WTC11 (cell line): ENCODE measurements around the gene STAG1. TPM values are rescaled to one million over a fixed set of nuclear protein-coding genes. Genes with fewer than 3 reads are reported as not detected.
A peak's percentile ranks its signal among the peaks of the same experiment; 100 is the strongest.

Source experiments
- ATAC-seq: fragments of 200-7000 bp; cut with Tn5 transposase; 2 replicates; pipeline ENCODE4 v1.10.0; 2021; ENCODE audit warnings: mild to moderate bottlenecking, moderate library complexity
- CTCF ChIA-PET: fragments of 300-600 bp; sonication (Branson Sonifier 250); formaldehyde crosslinking; loops from one replicate; lab custom pipeline; 2021; ENCODE audit warnings: antibody characterized with exemption; lab: Charles Lee
- POLR2A ChIA-PET: fragments of 350-600 bp; sonication (Branson Sonifier 250); formaldehyde crosslinking; loops from one replicate; lab custom pipeline; 2021; ENCODE audit warnings: antibody characterized with exemption; lab: Charles Lee
- DNase-seq: peaks from one replicate; pipeline ENCODE4 v3.0.0; 2021; ENCODE audit warnings: low spot score
- H3K27ac Mint-ChIP-seq: 2 replicates; pipeline ENCODE4 v1.8.0; 2021; ENCODE audit warnings: mixed read lengths
- H3K27me3 Mint-ChIP-seq: 2 replicates; pipeline ENCODE4 v1.8.0; 2021; ENCODE audit warnings: low read depth, mild to moderate bottlenecking, moderate library complexity, mixed read lengths
- H3K36me3 Mint-ChIP-seq: 2 replicates; pipeline ENCODE4 v1.8.0; 2021; ENCODE audit warnings: mixed read lengths
- H3K4me1 Mint-ChIP-seq: 2 replicates; pipeline ENCODE4 v1.8.0; 2022; ENCODE audit warnings: mixed read lengths
- H3K4me3 Mint-ChIP-seq: 2 replicates; pipeline ENCODE4 v1.8.0; 2021; ENCODE audit warnings: mild to moderate bottlenecking, moderate library complexity, mixed read lengths
- H3K9me3 Mint-ChIP-seq: 2 replicates; pipeline ENCODE4 v1.8.0; 2021; ENCODE audit warnings: mixed read lengths
- CREM ChIP-seq: sonication (generic); formaldehyde crosslinking; IDR thresholded peaks from 2 replicates; pipeline ENCODE4 v1.8.1; 2022; ENCODE audit warnings: mild to moderate bottlenecking, missing genetic modification reagents, moderate library complexity
- IRF2 ChIP-seq: sonication (generic); formaldehyde crosslinking; IDR thresholded peaks from 2 replicates; pipeline ENCODE4 v1.8.0; 2022; ENCODE audit warnings: low read depth, missing genetic modification reagents, borderline replicate concordance
- JAZF1 ChIP-seq: fragments of 250-450 bp; sonication (Bioruptor Pico); IDR thresholded peaks from 2 replicates; pipeline ENCODE4 v1.9.0; 2021; ENCODE audit warnings: moderate library complexity, mild to moderate bottlenecking, inconsistent platforms
- NR1H2 ChIP-seq: sonication (generic); formaldehyde crosslinking; IDR thresholded peaks from 2 replicates; pipeline ENCODE4 v1.9.0; 2021; ENCODE audit warnings: mild to moderate bottlenecking, moderate library complexity, missing genetic modification reagents
- OVOL2 ChIP-seq: fragments of 250-450 bp; sonication (Bioruptor Pico); IDR thresholded peaks from 2 replicates; pipeline ENCODE4 v1.9.0; 2021; ENCODE audit warnings: mild to moderate bottlenecking, borderline replicate concordance
- SMAD3 ChIP-seq: sonication (generic); formaldehyde crosslinking; IDR thresholded peaks from 2 replicates; pipeline ENCODE4 v1.8.0; 2022; ENCODE audit warnings: missing genetic modification reagents, mild to moderate bottlenecking, borderline replicate concordance
- ZNF138 ChIP-seq: sonication (generic); formaldehyde crosslinking; conservative IDR thresholded peaks from 2 replicates; pipeline ENCODE4 v1.8.1; 2022; ENCODE audit warnings: mild to moderate bottlenecking, moderate library complexity, missing genetic modification reagents
- total RNA-seq: library from RNA; stranded (reverse); gene quantifications from 3 replicates; pipeline ENCODE4 v1.2.3, GENCODE V29; 2021
- TF ChIP-seq, protein P1 (sequence below): sonication (generic); formaldehyde crosslinking; IDR thresholded peaks from 2 replicates; pipeline ENCODE4 v1.8.1; 2022; ENCODE audit warnings: low read depth, mild to moderate bottlenecking, moderate library complexity, missing genetic modification reagents, borderline replicate concordance
- TF ChIP-seq, protein P2 (sequence below): fragments of 250-450 bp; sonication (Bioruptor Pico); conservative IDR thresholded peaks from 2 replicates; pipeline ENCODE4 v1.9.0; 2021; ENCODE audit warnings: mild to moderate bottlenecking
- TF ChIP-seq, protein P3 (sequence below): sonication (generic); formaldehyde crosslinking; IDR thresholded peaks from 2 replicates; pipeline ENCODE4 v1.8.0; 2023; ENCODE audit warnings: missing genetic modification reagents, mild to moderate bottlenecking, borderline replicate concordance
- TF ChIP-seq, protein P4 (sequence below): fragments of 250-450 bp; sonication (Bioruptor Pico); IDR thresholded peaks from 2 replicates; pipeline ENCODE4 v2.1.2; 2022; ENCODE audit warnings: mild to moderate bottlenecking, moderate library complexity
- TF ChIP-seq, protein P5 (sequence below): sonication (generic); formaldehyde crosslinking; IDR thresholded peaks from 2 replicates; pipeline ENCODE4 v1.8.1; 2022; ENCODE audit warnings: mild to moderate bottlenecking, missing genetic modification reagents, moderate library complexity, borderline replicate concordance
- TF ChIP-seq, protein P6 (sequence below): sonication (generic); formaldehyde crosslinking; IDR thresholded peaks from 2 replicates; pipeline ENCODE4 v1.8.0; 2022; ENCODE audit warnings: missing genetic modification reagents

Gene STAG1
- total RNA-seq, 1 experiment from 2014 or later = 20.7 TPM

DNA sequence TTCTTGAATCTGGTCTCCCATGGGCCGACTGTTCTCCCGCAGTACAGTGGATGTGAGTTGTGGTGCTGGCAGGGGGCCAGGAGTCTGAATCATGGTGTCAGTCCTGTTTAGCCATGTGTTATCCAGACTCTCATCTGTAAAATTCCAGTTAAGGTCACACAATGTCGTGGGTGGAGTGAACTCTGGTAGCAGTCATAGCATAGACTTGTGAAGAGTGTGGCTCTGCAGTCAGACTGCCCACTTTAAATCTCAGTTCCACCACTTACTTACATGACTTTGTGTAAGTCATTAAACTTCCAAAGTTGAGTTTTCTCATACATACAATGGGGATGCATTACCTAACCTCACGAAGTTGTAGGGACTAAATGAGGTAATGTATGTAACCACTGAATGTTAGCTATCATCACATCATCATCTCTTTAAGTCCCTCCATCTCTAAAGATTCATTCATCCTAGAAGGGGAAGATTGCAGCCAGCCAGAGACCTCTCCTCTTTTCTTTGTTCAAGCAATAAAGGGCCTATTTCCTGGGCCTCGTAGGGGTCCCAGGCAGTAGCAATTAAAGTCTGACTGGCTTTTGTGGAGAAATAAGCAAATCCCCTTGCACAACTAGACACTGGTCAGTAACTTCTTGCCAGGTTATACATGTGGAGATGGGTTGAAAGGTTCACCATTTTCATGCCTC, 408.2 kb downstream of the STAG1 start:
- H3K4me1 Mint-ChIP-seq = peaks cover 10% of the 10 kb centered on the region
- no peaks in the 10 kb centered on the region for H3K9me3 Mint-ChIP-seq
- no peak for DNase-seq
- H3K4me3 Mint-ChIP-seq = no peak overlapping the region
- peak; percentile 20 for ATAC-seq
- H3K27ac Mint-ChIP-seq = peak overlapping the region; percentile 8; the same call in 1 of the 2 replicates
- peaks cover 10% of the 10 kb centered on the region for H3K36me3 Mint-ChIP-seq
- POLR2A ChIA-PET = no interaction called here
- H3K27me3 Mint-ChIP-seq = no peaks in the 10 kb centered on the region
- CTCF ChIA-PET = interaction anchor here (1.0 to 1.4 kb wide), 2 partner anchors 8 to 68 kb away, joined by 4 to 5 read pairs; no protein-coding TSS in a partner anchor
- TF ChIP-seq, protein P1, sequence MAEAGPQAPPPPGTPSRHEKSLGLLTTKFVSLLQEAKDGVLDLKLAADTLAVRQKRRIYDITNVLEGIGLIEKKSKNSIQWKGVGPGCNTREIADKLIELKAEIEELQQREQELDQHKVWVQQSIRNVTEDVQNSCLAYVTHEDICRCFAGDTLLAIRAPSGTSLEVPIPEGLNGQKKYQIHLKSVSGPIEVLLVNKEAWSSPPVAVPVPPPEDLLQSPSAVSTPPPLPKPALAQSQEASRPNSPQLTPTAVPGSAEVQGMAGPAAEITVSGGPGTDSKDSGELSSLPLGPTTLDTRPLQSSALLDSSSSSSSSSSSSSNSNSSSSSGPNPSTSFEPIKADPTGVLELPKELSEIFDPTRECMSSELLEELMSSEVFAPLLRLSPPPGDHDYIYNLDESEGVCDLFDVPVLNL (CRISPR knock-in tag) = no peak
- TF ChIP-seq OVOL2 (no peak), CREM (CRISPR knock-in tag) (no peak), IRF2 (no peak), ZNF138 (CRISPR knock-in tag) (no peak), NR1H2 (CRISPR knock-in tag) (no peak), JAZF1 (CRISPR knock-in tag) (no peak), SMAD3 (CRISPR knock-in tag) (no peak)
- TF ChIP-seq, protein P2, sequence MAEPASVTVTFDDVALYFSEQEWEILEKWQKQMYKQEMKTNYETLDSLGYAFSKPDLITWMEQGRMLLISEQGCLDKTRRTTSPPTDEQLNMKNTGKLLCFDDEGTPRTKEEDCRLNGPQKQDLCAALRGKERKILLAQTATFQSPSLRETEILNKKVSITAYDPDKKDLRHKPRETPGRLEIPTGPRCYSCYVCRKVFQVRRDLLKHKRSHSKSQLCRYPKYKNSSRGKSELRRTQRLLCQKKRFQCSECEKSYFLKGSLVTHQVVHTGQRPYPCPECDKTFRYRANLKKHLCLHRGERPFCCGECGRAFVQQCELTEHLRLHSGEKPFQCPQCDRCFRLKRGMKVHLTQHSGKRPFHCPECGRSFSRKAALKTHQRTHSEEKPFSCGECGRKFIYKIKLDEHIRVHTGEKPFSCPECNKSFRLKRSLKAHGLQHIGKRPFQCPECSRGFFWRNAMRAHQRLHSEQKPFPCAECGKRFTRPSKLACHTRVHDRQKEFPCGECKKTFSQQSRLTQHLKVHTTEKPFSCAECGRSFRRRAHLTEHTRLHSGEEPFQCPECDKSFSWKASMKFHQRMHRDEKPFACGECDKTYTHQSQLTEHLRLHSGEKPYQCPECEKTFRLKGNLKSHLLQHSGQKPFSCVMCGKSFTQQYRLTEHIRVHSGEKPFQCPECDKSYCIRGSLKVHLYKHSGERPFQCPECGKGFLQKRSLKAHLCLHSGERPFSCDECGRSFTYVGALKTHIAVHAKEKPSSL (CRISPR knock-in tag) = no peak
- TF ChIP-seq, protein P3, sequence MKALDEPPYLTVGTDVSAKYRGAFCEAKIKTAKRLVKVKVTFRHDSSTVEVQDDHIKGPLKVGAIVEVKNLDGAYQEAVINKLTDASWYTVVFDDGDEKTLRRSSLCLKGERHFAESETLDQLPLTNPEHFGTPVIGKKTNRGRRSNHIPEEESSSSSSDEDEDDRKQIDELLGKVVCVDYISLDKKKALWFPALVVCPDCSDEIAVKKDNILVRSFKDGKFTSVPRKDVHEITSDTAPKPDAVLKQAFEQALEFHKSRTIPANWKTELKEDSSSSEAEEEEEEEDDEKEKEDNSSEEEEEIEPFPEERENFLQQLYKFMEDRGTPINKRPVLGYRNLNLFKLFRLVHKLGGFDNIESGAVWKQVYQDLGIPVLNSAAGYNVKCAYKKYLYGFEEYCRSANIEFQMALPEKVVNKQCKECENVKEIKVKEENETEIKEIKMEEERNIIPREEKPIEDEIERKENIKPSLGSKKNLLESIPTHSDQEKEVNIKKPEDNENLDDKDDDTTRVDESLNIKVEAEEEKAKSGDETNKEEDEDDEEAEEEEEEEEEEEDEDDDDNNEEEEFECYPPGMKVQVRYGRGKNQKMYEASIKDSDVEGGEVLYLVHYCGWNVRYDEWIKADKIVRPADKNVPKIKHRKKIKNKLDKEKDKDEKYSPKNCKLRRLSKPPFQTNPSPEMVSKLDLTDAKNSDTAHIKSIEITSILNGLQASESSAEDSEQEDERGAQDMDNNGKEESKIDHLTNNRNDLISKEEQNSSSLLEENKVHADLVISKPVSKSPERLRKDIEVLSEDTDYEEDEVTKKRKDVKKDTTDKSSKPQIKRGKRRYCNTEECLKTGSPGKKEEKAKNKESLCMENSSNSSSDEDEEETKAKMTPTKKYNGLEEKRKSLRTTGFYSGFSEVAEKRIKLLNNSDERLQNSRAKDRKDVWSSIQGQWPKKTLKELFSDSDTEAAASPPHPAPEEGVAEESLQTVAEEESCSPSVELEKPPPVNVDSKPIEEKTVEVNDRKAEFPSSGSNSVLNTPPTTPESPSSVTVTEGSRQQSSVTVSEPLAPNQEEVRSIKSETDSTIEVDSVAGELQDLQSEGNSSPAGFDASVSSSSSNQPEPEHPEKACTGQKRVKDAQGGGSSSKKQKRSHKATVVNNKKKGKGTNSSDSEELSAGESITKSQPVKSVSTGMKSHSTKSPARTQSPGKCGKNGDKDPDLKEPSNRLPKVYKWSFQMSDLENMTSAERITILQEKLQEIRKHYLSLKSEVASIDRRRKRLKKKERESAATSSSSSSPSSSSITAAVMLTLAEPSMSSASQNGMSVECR (CRISPR knock-in tag) = no peak
- TF ChIP-seq, protein P4, sequence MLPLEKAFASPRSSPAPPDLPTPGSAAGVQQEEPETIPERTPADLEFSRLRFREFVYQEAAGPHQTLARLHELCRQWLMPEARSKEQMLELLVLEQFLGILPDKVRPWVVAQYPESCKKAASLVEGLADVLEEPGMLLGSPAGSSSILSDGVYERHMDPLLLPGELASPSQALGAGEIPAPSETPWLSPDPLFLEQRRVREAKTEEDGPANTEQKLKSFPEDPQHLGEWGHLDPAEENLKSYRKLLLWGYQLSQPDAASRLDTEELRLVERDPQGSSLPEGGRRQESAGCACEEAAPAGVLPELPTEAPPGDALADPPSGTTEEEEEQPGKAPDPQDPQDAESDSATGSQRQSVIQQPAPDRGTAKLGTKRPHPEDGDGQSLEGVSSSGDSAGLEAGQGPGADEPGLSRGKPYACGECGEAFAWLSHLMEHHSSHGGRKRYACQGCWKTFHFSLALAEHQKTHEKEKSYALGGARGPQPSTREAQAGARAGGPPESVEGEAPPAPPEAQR (CRISPR knock-in tag) = no peak
- TF ChIP-seq, protein P5, sequence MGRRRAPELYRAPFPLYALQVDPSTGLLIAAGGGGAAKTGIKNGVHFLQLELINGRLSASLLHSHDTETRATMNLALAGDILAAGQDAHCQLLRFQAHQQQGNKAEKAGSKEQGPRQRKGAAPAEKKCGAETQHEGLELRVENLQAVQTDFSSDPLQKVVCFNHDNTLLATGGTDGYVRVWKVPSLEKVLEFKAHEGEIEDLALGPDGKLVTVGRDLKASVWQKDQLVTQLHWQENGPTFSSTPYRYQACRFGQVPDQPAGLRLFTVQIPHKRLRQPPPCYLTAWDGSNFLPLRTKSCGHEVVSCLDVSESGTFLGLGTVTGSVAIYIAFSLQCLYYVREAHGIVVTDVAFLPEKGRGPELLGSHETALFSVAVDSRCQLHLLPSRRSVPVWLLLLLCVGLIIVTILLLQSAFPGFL (CRISPR knock-in tag) = no peak
- TF ChIP-seq, protein P6, sequence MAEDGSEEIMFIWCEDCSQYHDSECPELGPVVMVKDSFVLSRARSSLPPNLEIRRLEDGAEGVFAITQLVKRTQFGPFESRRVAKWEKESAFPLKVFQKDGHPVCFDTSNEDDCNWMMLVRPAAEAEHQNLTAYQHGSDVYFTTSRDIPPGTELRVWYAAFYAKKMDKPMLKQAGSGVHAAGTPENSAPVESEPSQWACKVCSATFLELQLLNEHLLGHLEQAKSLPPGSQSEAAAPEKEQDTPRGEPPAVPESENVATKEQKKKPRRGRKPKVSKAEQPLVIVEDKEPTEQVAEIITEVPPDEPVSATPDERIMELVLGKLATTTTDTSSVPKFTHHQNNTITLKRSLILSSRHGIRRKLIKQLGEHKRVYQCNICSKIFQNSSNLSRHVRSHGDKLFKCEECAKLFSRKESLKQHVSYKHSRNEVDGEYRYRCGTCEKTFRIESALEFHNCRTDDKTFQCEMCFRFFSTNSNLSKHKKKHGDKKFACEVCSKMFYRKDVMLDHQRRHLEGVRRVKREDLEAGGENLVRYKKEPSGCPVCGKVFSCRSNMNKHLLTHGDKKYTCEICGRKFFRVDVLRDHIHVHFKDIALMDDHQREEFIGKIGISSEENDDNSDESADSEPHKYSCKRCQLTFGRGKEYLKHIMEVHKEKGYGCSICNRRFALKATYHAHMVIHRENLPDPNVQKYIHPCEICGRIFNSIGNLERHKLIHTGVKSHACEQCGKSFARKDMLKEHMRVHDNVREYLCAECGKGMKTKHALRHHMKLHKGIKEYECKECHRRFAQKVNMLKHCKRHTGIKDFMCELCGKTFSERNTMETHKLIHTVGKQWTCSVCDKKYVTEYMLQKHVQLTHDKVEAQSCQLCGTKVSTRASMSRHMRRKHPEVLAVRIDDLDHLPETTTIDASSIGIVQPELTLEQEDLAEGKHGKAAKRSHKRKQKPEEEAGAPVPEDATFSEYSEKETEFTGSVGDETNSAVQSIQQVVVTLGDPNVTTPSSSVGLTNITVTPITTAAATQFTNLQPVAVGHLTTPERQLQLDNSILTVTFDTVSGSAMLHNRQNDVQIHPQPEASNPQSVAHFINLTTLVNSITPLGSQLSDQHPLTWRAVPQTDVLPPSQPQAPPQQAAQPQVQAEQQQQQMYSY (CRISPR knock-in tag) = no peak
